Measurements from ENCODE around the gene KRIT1.

Gene KRIT1

DNA sequence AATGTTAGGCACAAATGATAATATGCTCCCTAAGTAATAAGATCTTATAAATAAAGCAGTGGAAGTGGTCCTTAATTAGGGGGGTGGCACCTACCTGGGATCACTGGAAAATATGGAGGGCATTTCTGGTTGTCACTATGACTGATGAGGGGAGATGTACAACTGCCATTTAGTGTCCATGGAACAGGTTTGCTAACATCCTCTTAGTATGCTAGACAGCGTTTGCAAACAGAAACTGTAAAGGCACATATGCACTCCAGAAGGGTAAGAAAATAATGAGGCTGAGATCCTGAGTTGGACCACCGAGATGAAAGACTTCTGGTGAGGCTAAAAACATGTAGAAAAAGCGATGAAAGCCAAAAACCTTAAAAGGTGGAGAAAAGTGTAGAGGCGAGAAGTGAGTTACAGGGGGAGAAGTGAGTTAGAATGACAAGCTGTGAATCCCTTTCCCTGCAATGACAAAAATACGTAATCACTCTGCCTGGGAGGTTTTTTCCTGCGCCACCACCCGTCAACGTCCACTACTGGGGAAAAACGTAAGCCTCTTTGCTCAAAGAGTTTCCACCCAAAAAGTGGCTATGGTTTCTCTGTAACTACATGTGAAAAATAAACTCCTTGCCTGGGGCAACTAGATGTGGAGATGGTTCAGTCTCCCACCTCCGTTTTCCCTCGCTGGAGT is 767 bp downstream of the KRIT1 start:
- peak overlapping the region; percentile 82 for H3K27ac ChIP-seq
- TF ChIP-seq, protein P1, sequence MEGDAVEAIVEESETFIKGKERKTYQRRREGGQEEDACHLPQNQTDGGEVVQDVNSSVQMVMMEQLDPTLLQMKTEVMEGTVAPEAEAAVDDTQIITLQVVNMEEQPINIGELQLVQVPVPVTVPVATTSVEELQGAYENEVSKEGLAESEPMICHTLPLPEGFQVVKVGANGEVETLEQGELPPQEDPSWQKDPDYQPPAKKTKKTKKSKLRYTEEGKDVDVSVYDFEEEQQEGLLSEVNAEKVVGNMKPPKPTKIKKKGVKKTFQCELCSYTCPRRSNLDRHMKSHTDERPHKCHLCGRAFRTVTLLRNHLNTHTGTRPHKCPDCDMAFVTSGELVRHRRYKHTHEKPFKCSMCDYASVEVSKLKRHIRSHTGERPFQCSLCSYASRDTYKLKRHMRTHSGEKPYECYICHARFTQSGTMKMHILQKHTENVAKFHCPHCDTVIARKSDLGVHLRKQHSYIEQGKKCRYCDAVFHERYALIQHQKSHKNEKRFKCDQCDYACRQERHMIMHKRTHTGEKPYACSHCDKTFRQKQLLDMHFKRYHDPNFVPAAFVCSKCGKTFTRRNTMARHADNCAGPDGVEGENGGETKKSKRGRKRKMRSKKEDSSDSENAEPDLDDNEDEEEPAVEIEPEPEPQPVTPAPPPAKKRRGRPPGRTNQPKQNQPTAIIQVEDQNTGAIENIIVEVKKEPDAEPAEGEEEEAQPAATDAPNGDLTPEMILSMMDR (conservative IDR thresholded peaks at IDR 0.05), result no peak; the same call in 1 of the 2 replicates
- no peak for TF ChIP-seq ZFX (IDR thresholded peaks at IDR 0.05)

DNA sequence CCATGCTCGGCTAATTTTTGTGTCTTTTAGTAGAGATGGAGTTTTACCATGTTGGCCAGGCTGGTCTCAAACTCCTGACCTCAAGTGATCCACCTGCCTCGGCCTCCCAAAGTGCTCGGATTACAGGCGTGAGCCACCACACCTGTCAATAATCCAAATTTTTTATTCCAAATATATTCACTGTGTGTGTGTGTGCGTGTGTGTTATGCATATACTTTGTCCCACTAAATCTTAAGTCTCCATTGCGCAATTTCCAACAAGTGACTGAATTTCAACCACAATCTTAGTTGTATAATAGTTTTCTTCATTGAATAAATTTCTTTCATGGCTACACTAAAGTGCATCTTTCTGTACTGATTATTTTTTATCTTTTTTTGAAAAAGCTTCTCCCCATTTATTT is 2.7 kb downstream of the KRIT1 start:
- H3K27ac ChIP-seq, result no peak overlapping the region
- TF ChIP-seq, protein P1 (conservative IDR thresholded peaks at IDR 0.05), result no peak
- no peak for TF ChIP-seq ZFX (IDR thresholded peaks at IDR 0.05)

GRCh38 chr7:92230547-92230946 is 15.2 kb downstream of the KRIT1 start:
- TF ChIP-seq, protein P1 (conservative IDR thresholded peaks at IDR 0.05), result no peak
- TF ChIP-seq ZFX (IDR thresholded peaks at IDR 0.05), result no peak
- H3K27ac ChIP-seq, result no peak overlapping the region

- TF ChIP-seq ZFX (IDR thresholded peaks at IDR 0.05), result no peak
- TF ChIP-seq, protein P1 (conservative IDR thresholded peaks at IDR 0.05), result no peak
- no peak overlapping the region for H3K27ac ChIP-seq
These were observed 17.0 kb downstream of the KRIT1 start for GRCh38 chr7:92228742-92229141.

DNA sequence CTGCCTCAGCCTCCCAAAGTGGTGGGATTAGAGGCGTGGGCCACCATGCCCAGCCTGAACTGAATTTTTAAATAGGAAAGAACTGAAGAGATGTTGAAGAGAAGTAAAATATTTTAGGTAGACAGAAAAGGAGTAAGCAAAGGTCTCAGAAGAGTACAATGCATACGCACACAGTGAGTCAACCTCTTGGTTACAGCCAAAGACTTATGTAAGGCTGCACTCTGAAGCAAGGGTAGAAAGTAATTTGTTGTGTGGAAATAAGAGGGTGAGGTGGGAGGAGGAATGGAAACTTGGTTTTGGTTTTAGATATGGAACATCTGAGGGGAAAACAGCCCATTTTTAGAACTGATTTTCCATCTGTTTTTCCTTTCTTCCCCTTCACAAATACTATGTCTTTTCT is 17.6 kb downstream of the KRIT1 start:
- H3K27ac ChIP-seq, result no peak overlapping the region
- TF ChIP-seq, protein P1 (conservative IDR thresholded peaks at IDR 0.05), result no peak
- no peak for TF ChIP-seq ZFX (IDR thresholded peaks at IDR 0.05)

DNA sequence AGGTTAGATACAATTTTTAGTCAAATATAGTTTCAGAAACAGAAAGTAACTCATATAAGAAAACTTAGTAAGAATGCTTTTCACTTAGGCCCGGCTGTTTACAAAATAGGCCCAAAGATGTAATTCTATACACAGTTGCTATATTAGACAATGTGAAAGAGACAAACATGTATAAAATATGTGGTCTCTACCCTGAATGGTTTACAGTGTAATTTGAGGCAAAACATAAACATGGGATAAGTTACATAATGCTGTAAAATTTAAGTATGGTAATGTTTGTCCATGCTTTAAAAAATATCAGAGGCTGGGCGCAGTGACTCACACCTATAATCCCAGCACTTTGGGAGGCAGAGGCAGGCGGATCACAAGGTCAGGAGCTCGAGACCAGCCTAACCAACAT is 18.7 kb downstream of the KRIT1 start:
- H3K27ac ChIP-seq, result no peak overlapping the region
- no peak for TF ChIP-seq ZFX (IDR thresholded peaks at IDR 0.05)
- TF ChIP-seq, protein P1 (conservative IDR thresholded peaks at IDR 0.05), result no peak

DNA sequence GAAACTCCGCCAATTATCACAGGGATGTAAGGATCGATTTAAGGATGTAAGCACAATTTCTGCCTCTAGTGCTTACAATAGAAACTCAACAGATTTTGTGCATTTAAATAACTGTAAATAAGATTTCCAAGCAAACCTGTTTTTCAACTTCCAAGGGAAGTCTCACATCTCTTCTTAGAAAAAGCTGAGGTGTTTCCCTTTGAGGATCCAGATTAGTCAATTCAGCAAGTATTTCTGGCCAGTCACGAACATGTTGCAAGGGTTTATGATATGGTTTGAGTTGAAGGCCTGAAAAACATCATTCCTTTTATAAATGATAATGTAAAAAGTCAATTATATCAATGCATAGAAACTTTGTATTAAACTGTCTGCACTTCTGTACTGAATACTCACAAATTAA is 23.9 kb downstream of the KRIT1 start:
- no peak overlapping the region for H3K27ac ChIP-seq
- TF ChIP-seq, protein P1 (conservative IDR thresholded peaks at IDR 0.05), result no peak
- no peak for TF ChIP-seq ZFX (IDR thresholded peaks at IDR 0.05)
